GM21423 (cell line): ENCODE results near the gene EPN2.

Experiments used
- ATAC-seq: cut with Tn5 transposase; IDR thresholded peaks from one replicate; pipeline ENCODE4 v1.9.1; 2021; ENCODE audit warnings: mild to moderate bottlenecking, moderate library complexity; ENCODE audit not compliant: unreplicated experiment

EPN2 gene

DNA sequence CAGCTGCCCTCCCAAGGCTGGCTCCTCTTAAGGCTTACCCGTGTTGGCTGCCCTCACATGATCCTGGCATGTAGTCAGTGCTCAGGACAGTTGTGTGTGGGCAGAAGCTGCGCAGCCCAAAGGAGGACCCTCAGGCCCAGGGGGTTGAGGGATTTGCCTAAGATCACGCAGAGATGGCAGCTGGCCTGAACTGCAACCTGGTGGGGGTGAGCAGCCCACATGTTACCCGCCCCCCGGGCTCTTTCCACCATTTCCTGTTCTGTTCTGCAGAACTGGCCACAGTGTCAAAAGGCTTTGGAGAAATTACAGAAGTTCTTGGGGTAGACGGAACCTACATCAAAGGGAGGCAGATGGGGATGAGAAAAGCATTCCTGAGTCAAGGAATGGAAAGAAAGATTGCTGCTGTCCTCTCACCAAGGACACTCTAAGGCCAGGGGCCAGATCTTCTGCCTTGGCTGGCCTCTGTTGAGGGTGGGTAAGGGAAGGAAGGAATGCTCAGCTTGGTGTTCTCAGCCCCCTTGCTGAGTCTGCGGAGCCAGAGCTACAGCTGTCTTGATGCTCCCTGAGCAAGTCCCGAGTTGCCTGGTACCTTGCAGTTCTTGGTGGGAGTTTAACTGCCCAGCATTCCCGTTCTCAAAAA lies 53.0 kb downstream of the EPN2 start:
- no peak for ATAC-seq

DNA sequence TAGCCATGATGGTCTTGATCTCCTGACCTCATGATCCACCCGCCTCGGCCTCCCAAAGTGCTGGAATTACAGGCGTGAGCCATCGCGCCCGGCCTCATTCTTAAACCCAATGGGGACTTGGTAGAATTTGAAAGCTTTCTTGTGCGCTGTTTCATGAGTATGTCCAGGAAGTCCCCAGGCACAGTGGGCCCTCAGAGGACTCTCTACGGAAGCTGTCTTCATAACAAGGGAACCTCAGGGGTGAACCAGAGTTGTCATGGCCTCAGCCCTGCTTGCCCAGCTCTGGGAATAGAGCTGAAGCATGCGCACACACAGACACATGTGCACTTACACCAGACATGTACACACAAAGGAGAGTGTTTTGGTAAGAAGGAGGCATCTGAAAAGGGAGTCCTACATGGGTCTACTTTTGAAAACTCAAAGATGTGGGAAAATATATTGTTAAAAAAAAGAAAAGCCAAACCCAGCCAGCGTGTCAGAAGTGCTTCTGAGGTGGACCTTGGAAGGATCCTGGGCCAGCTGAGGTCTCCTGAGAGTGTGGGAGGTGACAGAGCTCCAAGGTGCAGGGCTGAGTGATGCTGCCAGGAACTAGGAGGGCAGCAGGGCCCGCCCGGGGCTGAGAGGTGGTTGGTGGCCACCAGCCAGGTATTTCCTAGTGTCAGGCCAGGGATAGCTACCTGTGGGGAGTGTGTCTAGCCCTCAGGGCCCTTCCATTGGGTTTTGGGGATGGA lies 54.6 kb downstream of the EPN2 start:
- ATAC-seq = no peak

DNA sequence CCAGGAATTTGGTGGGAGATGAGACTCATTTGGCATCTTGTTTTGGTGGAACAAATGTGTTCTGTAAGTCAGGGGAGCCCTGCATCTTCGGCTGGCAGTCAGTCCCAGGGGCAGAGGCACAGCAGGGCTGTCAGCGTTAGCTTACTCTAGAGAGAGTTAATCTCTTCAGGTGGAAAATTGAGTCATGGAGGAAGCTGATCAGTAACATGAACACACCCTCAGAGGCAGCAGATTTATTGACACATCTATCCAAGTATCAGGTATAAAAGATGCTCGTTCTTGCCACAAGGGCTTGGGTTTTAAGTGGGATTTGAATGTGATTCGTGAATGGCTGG lies 55.2 kb downstream of the EPN2 start:
- ATAC-seq = no peak

DNA sequence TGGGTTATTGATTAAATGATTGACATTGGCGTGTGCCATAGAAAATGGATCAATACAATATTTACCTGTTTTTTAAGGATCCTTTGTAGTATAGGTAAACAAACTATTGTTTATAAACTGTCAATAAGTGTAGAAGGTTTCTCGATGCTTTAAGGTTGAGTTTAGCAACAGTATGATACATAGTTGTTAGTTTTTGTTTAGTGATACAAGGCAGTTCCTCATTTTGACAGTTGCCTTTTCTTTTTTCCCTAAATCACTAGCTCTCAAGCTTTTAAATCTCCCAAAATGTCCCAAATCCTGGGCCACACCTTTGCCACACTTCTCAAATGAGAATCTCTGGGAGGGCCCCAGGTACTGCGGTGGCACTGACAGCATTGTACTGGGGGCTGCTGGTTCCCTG lies 57.3 kb downstream of the EPN2 start:
- no peak for ATAC-seq

DNA sequence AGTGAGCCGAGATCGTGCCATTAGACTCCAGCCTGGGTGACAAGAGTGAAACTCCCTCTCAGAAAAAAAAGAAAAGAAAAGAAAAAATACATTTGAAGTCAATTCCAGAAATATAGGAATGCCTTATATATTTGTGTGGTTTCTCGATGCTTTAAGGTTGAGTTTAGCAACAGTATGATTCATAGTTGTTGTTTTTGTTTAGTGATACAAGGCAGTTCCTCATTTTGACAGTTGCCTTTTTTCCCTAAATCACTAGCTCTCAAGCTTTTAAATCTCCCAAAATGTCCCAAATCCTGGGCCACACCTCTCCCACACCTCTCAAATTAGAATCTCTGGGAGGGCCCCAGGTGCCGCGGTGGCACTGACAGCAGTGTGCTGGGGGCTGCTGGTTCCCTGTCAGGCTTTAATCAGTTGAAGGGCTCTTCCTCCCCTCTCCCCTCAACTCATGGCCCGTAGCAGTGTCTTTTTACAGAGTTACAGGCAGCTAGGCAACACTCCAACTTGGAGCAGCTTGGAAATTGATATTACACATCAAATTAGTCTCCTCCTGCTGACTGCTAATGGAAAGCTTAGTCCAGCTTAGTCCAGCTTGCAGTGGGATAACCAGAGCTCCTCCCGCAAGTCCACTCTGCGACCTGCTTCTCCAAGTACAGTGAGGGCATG lies 58.4 kb downstream of the EPN2 start:
- ATAC-seq = no peak

DNA sequence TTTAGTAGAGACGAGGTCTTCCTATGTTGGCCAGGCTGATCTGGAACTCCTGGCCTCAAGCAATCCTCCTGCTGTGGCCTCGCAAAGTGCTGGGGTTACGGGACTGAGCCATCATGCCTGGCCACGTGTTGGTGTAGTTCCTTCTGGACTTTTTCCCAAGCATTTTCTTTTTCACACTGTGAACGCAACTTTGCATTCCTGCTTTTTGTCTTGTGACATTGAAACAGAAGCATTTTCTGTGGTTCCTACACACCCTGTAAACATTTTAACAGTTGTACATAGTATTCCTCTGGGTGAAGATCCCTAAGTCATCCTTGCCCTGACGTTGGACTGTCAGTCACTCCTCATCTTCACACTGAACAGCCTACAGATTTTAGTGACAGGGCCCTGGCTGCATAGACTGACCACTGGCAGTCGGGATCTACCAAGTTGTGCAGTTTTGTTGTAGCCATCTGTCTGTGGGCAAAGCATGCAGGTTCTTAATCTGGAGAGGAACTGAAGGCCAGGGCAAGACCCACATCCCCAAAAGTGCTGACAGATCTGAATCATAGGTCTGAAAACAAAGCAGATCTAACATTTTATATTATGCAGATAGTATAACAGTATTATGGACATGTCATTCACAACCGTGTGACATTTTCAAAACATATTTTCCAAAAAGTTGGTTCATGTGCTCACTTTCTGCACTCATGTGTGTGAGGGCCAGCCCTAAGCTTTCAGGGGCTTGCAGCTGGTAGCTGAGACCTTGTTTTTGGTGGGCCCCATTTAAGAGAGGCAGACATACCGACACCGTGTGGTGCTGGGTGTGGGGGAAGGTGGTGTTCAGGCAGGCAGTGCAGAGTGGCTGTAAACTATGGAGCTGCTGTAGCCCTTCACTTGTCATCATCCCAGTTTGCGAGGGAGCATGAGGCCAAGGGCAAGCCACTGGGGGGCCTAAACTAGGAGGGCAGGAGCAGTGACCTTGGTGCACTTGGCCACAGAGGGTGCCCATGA lies 59.9 kb downstream of the EPN2 start:
- no peak for ATAC-seq

DNA sequence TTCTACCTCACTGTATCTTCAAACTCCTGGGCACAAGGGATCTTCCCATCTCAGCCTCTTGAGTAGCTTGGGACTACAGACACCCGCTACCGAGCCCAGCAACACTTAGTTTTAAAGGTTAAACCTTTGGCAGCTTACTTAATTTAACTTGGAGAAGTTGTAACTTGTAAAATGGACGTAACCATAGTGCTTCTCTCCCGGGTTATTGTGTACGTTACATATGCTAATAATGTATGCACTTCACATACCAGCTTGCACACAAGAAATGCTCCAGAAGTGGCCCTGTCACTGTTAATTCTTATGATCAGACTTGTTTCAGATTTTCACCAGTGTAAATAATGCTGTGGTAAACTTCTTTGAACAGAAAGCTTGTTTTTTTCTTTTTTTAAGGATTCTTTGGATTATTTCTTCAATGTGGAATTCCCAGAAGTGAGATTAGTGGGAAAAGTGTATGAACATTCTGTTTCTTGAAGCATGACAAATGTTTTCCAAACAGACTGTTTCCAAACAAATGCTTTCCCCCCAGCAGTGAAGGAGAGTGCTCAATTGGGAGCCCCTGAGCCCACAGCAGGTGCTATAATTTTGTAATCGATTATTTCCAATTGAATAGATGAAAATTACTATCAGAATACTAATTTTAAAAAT lies 61.5 kb downstream of the EPN2 start:
- ATAC-seq = no peak

DNA sequence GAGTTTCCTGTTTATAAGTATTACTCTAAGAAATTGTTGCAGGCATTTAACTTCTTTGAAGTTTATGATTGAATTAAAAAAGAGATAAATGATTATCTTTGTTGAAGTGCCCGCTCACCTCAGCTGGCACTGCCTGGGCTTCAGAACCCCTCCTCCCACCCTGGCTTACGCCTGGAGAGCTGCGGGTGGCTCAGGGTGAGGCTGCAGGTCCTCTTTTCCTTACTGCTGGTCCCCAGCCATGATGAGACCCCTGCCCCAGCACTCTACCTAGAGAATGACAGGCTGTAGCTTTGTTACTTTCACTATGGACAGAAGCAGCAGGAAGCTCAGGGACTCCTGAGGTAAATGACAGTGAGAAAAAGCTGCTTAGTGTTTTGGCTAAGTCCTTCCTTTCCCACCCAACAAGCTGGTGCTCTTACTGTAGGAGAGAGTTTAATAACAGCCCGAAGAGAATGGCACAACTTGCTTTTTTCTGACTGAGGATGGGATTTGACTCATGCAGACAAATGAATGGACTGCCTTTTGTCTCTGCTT lies 62.1 kb downstream of the EPN2 start:
- ATAC-seq = no peak

DNA sequence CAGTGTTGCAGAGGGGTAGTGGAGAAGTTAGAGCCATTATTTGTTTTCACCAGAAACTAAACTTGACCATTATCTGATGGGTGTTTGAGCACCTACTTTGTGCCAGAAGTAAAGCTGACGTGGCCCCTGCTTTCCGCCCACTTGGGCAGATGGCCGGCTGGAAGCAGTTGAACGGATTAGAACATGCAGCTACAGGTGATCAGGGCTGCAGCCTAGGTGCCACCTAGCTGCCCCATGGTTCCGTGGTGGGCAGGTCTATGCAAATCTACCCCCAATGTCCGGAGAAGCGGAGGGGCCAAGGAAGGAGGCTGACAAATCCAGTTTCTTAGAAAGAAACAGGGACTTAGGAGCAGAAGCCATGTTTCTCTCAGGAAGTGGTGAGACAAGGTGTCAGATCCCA lies 62.7 kb downstream of the EPN2 start:
- no peak for ATAC-seq

DNA sequence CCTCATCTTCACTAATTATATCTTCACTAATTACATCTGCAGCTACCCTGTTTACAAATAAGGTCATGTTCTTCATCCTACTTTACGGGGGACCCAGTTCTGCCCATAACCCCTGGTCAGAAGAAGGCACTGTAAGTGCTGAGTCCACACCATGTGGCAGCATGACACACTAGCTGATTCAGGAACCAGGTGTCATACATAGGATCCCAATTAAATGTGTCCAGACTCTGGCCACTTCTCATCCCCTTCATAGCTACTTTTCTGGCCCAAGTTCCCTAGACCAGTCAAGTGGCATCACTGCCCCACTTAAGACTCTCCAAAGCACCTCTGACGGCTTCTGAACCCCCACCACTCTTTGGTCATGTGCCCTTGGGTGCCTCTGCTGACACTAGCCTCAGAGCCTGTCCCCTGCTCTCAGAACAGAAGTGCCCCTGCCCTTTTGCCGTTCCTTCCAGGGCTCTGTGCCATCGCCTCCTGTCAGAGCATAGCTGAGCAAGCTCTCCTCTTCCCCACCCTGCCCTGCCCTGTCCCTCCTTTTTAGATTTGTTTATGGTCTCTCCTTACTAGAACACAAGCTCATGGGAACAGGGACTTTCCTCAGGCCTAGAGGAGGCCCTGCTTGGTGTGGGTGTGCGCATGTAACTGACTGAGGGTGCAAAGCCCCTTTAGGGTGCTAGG lies 64.2 kb downstream of the EPN2 start:
- ATAC-seq = no peak

DNA sequence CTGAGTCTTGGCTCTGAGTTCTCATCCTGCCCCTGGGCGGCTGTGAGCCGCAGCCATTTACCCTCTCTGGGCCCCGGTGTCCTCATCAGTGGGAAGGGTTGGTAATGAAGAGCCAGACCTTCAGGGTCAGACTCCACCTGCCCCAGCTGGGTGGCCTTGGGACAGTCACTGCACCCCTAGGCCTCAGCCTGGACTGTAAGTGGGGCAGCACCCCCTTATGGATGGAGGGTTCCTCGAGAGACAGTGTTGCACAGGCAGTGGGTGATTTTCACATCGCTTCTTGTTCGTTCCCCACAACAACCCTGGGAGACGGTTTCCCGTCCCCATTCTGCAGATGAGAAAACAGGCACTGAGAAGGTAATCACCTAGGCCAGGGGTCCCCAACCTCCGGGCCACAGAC lies 64.8 kb downstream of the EPN2 start:
- no peak for ATAC-seq

DNA sequence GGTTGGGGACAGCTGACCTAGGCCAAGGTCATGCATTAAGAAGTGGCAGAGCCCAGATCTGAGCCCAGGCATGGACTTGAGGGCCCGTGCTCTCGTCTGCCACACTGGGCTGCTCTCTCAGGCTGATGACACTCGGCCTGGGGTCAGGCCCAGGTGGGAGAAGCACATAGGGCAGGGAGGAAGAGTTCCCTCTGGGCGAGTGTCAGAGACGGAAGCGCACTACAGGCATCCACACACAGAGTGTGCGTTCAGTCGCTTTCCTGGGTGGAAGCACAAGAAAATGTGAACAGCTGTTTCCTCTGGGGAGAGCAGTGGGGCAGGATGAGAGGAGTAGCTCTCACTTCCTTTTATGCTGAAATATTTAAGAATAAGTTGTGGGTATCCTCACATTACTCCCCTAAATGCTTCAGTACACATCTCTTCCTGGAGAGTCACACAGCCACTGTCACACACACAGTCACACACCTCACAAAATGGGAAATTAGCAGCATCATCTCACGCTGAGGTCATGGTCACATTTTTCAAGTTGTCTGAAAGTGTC lies 65.7 kb downstream of the EPN2 start:
- peak; percentile 29 for ATAC-seq

DNA sequence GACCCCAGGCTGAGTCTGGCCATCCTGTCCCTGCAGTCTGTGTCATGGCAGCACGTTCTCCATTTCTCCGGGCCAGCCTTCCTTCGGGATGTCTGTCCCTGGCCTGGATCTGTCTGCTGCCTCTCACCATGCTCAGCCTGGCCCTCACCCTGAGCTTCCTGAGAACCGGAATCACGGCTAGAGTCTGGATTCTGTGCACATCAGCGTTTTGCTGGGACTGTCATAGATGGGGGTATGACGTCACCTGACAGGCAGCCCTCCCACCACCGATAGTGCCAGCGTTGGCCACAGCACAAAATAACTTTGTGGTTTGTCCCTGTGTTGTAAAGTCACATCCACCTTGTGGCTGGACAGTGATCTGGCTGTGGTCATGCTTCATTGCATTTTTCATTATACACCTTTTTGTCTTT lies 66.2 kb downstream of the EPN2 start:
- ATAC-seq = no peak

DNA sequence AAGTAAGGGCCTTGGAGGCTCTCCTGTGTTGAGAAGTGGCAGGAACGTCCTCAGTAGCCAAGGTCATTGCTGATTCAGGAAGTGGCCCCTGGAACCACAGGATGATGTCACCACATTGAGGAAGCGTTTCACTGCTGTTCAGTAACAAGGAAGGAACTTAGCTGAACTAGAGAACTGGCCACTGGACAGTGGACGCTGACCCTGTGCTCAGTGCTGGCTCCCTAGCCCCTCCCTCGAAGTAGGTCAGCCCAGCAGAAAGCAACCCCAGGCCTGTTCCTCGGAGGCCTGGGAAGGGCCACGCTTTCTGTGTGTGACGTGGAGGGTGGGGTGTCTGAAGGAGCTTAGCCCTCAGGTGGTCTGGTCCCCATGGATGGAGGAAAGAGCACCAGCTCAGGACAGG lies 67.0 kb downstream of the EPN2 start:
- ATAC-seq = no peak

DNA sequence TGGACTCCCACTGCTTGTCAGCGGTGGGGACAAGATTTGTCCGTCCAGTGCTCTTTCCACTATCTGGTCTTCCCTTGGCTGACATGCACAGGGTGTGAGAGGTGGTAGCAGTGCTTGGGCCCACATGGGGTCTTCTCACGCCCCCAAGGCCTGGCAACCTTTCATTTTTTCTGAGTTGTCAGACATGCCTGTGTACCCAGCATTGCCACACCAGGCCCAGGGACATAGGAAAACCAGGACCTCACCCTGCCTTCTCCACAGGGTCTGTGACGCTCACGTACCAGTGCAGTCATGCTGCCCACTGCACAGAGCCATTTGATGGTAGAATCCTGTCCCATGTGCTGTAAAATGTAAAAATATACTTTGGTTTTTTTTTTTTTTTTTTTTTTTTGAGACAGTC lies 67.6 kb downstream of the EPN2 start:
- ATAC-seq = no peak

DNA sequence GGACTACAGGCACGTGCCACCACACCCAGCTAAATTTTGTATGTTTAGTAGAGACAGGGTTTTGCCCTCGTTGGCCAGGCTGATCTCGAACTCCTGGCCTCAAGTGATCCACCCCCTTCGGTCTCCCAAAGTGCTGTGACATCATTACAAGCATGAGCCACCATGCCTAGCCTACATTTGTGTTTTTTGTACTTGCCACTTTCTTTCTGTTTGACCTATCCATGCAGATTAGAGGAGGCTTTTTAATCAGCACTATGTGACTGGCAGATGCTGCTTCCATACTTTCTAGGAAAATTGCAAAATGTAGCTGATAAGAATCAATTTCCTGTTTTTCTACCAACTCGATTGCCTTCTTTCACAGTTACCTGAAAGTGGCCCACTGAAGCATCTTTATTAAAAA lies 68.1 kb downstream of the EPN2 start:
- ATAC-seq = no peak

DNA sequence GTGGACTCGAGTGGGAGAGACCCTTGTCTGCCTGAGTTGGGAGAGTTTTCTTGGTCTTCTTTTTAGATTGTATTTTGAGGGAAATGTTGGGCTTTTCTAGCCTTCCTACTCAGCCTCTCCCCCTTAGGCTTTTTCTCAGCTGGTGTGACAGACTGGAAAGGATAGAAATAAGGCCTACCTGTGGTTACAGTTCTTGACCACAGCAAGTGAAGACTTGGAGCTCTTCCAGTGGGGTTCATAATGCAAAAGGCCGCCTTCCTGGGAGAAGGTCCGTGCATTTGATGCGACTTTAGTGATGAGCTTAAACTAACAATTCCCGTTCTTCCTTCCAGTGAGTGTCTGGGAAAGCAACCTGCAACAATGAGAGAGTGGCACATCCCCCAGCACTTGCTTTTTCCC lies 68.6 kb downstream of the EPN2 start:
- ATAC-seq = no peak

DNA sequence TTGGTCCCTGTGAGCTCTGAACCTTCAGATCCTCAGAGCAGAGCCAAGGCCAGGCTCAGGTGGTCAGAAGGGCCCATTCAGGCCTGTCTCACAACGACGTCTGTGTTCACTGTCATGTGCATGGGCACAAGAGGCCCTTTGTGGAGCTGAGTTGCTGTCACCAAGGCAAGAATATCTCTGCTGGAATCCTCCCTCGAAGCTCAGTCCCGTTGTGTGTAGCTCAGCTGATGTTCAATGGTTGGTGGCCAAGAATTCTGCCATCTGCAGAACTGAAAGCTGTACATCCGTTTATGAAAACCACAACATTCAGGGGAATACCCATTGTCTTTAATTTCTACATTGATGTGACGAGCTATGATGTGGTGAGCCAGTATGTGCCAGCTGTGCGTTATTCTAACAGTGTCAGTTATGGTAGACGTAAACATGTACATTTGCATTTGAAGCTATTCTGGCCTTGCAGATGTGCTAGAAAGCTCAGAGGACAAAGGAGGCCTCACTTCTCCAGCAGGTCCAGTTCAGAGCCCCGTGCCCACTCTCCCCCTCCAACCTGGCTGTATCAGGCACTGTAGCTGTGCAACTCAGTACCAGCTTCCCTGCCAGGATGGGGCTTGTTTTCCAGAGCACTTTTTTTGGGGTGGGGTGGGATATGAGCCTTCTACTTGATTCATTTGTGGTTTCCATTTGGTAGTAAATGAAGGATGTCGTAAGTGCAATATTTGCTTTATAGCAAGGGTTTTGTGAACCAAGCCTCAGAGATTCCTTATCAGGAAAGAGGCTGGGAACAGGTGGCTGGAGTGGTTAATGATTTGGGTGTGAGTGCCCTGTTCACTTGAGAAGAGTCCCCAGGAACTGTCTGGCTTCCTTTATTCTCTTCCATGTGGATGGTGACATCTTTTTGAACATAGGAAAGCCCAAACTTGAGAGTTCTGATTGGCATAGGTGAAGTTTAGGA lies 69.3 kb downstream of the EPN2 start:
- peak; percentile 75 for ATAC-seq

DNA sequence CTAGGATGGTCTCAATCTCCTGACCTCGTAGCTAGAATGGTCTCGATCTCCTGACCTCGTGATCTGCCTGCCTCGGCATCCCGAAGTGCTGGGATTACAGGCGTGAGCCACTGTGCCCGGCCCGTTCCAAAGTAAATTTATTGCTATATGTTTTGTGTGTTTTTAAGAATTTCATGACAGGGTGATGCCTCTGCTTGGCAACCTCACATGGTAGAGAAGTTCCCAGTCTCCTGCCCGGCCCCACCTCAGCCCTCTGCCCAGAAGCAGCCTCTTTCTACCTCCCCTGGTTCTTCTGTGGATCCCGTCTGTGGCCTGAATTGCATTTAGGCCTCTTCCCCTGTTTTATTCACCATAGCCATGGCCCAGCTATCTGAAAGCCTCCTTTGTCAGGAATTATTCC lies 70.4 kb downstream of the EPN2 start:
- no peak for ATAC-seq
